ENCODE results near the gene PHTF1.

Gene PHTF1

DNA sequence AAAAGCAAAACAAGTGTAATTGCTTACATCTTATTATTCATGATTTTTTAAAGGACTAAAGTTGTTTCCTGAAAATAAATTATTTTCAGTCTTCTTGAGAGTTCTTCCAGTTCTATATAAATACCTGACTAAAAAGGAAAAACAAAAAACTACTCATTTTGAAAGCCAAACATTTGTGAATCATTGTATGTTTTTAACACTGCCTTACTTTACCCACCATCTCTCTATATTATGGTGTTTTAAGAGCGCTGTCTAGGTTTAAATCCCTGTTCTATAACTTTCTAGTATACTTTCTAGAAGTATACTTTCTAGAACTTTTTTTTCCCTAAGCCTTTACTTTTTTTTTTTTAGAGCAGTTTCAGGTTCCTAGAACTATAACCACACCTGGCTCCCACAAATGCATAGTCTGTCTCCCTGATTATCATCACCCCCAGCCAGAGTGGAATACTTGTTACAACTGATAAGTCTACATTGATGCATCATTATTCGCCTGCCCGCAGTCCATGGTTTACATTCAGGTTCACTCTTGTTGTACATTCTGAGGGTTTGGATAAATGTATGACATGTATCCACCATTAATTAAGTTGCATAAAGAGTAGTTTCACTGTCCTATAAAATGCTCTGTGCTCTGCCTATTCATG, 43.2 kb upstream of the PHTF1 start:
- intact Hi-C loops (cut with DNase I; ENCODE audit: low total_unique reads) = no loop called here
- Histone ChIP-seq H3K9me3 (no peaks in the 10 kb centered on the region), H3K36me3 (peaks cover 3 to 8% (median 3%) of the 10 kb centered on the region in 3 donors), H3K4me1 (peaks cover 0 to 70% (median 14%) of the 10 kb centered on the region in 4 donors), H3K27me3 (no peaks in the 10 kb centered on the region), H3K4me3 (no peak overlapping the region), H3K27ac (no peak overlapping the region)
- no peak for TF ChIP-seq CTCF (IDR thresholded peaks at IDR 0.05)
- no peak for DNase-seq

DNA sequence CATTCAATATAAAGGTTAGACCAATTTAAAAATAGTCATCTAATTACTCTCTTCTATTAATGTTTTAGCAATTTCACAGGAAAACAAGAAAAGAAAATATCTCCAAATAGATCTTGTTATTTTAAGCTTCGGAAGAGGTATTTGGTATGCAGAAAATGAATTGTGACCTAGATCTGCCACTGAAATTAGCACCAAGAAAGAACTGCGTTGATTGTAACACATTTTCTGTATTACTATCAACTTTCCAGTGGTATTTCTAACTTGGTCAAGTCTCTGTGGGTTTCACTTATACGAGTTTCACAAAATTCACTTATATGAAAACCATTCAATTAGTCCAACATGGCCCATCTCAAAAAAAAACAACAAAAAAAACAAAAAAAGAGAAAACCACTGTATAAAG, 41.2 kb upstream of the PHTF1 start:
- Histone ChIP-seq H3K4me1 (peaks cover 0 to 73% (median 14%) of the 10 kb centered on the region in 4 donors), H3K9me3 (no peaks in the 10 kb centered on the region), H3K4me3 (no peak overlapping the region), H3K27me3 (no peaks in the 10 kb centered on the region), H3K27ac (no peak overlapping the region), H3K36me3 (peaks cover 8 to 19% (median 8%) of the 10 kb centered on the region in 3 donors)
- intact Hi-C loops (cut with DNase I; ENCODE audit: low total_unique reads) = no loop called here
- no peak for TF ChIP-seq CTCF (IDR thresholded peaks at IDR 0.05)
- DNase-seq = no peak

GRCh38 chr1:113797472-113797871, 38.2 kb upstream of the PHTF1 start:
- no peak for TF ChIP-seq CTCF (IDR thresholded peaks at IDR 0.05)
- H3K27ac ChIP-seq = no peak overlapping the region
- H3K9me3 ChIP-seq = no peaks in the 10 kb centered on the region
- peaks cover 0 to 58% (median 20%) of the 10 kb centered on the region in 4 donors for H3K4me1 ChIP-seq
- no peak for DNase-seq
- intact Hi-C loops (cut with DNase I; ENCODE audit: low total_unique reads) = no loop called here
- no peaks in the 10 kb centered on the region for H3K27me3 ChIP-seq
- H3K36me3 ChIP-seq = peaks cover 8 to 23% (median 13%) of the 10 kb centered on the region in 3 donors
- H3K4me3 ChIP-seq = no peak overlapping the region

DNA sequence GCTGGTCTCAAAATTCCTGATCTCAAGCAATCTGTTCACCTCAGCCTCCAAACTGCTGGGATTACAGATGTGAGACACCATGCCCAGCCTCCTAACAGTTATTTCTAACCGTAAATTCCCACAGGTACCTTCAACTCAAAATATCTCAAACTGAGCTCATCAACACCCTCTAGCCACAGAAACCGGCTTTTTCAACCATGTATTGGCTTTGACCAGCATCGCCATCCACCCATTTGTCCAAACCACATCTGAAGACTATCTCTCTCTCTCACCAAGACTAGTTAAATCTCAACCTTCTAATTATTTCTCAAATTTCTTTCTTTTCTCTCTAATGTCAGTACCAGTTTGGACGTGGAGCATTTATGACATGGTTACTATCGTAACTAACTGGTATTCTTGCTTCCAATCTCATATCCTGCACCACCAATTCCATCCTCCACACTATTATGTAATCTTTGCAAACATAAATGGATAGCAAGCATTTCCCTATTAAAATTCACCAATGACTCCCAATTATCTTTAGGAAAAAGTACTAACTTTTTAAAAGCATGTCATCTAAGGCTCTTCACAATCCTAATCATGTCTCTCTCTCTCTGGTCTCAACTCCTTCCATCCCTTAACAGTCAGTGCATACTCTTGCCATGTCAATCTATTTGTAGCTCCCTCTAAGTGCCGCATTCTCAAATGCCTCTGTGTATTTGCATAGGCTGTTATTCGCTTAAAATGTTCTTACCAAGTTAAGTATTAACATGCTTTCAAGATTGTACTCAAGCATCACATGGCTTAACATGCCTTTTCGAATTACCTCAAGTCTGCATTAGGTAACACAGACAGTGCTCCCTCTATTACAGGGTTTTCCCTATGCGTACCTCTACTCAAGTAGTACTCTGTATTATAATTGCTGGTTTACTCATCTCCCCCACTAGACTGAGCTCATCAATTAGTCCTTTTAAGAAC, 34.9 kb upstream of the PHTF1 start:
- Histone ChIP-seq H3K4me3 (no peak overlapping the region), H3K9me3 (no peaks in the 10 kb centered on the region), H3K27me3 (no peaks in the 10 kb centered on the region), H3K4me1 (peaks cover 0 to 52% (median 17%) of the 10 kb centered on the region in 4 donors), H3K27ac (no peak overlapping the region), H3K36me3 (peaks cover 8 to 27% (median 13%) of the 10 kb centered on the region in 3 donors)
- DNase-seq = no peak
- intact Hi-C loops (cut with DNase I; ENCODE audit: low total_unique reads) = no loop called here
- no peak for TF ChIP-seq CTCF (IDR thresholded peaks at IDR 0.05)

DNA sequence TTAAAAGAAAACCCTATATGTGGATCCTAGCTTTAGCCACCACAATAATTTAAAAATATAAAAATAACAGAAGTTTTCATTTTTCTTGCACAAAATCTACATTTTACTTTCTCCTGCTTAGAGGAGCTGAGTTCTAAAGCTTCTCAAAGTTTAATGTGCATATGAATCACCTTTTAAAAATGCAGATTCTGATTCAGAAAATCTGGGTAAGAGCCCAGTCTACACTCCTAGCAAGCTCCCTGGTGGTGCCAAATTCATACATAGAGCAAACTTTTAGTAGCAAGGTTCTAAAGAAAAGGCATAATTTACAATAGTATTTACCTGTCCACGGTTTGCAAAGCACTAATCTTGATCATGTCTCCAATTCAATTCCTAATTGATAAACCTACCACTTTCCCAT, 33.7 kb upstream of the PHTF1 start:
- Histone ChIP-seq H3K36me3 (peaks cover 8 to 28% (median 13%) of the 10 kb centered on the region in 3 donors), H3K9me3 (no peaks in the 10 kb centered on the region), H3K27me3 (no peaks in the 10 kb centered on the region), H3K4me3 (no peak overlapping the region), H3K4me1 (peaks cover 0 to 54% (median 12%) of the 10 kb centered on the region in 4 donors), H3K27ac (peak overlapping the region in 1 of 2 donors; percentile 14)
- DNase-seq = no peak
- no peak for TF ChIP-seq CTCF (IDR thresholded peaks at IDR 0.05)
- intact Hi-C loops (cut with DNase I; ENCODE audit: low total_unique reads) = no loop called here
